Ishikawa (cell line): ENCODE data around the gene FBXL5.

Experiments used
- CEBPB ChIP-seq: IDR thresholded peaks from 2 replicates; pipeline ENCODE4 v1.6.1; 2012
- CREB1 ChIP-seq: IDR thresholded peaks from 2 replicates; pipeline ENCODE4 v1.6.1; 2012; ENCODE audit warnings: low read depth
- EGR1 ChIP-seq: IDR thresholded peaks from 2 replicates; pipeline ENCODE4 v1.6.1; 2012
- EP300 ChIP-seq: IDR thresholded peaks from 2 replicates; pipeline ENCODE4 v1.6.1; 2012; ENCODE audit warnings: borderline replicate concordance
- FOXM1 ChIP-seq: IDR thresholded peaks from 2 replicates; pipeline ENCODE4 v1.6.1; 2012; ENCODE audit warnings: low read depth, borderline replicate concordance
- NFIC ChIP-seq: IDR thresholded peaks from 2 replicates; pipeline ENCODE4 v1.6.1; 2012
- RAD21 ChIP-seq: IDR thresholded peaks from 2 replicates; pipeline ENCODE4 v1.6.1; 2012; ENCODE audit warnings: low read depth
- TAF1 ChIP-seq: IDR thresholded peaks from 2 replicates; pipeline ENCODE4 v1.6.1; 2012; ENCODE audit warnings: low read depth, mild to moderate bottlenecking
- TCF12 ChIP-seq: IDR thresholded peaks from 2 replicates; pipeline ENCODE4 v1.6.1; 2012; ENCODE audit warnings: low read depth
- TEAD4 ChIP-seq: IDR thresholded peaks from 2 replicates; pipeline ENCODE4 v1.6.1; 2012
- YY1 ChIP-seq: IDR thresholded peaks from 2 replicates; pipeline ENCODE4 v1.6.1; 2012; ENCODE audit warnings: low read depth
- ZBTB7A ChIP-seq: IDR thresholded peaks from 2 replicates; pipeline ENCODE4 v1.6.1; 2012; ENCODE audit warnings: low read depth
- TF ChIP-seq, protein P1 (sequence below): IDR thresholded peaks from 2 replicates; pipeline ENCODE4 v1.6.1; 2012; ENCODE audit warnings: low read depth, mild to moderate bottlenecking
- TF ChIP-seq, protein P2 (sequence below): IDR thresholded peaks from 2 replicates; pipeline ENCODE4 v1.6.1; 2012
- TF ChIP-seq, protein P3 (sequence below): IDR thresholded peaks from 2 replicates; pipeline ENCODE4 v1.6.1; 2012

FBXL5 gene

DNA sequence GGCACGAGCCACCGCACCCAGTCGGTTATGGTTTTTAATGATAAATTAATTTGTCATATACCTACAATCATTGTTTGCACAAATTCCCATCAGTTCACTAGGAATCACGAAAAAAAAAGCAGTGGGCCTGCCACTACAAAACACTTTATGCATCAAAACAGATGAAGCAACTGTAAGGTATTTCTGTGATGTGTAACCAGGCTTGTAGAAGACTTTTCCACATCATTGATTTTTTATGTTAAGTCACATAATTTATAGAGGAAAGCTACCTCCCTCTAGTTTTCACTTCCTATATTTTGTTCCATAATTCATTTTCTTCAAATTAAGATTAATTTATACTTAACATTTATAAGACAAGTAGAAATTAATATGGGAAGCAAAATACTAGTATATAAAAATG is 19.8 kb upstream of the FBXL5 start:
- TF ChIP-seq ZBTB7A (no peak), EP300 (no peak), FOXM1 (no peak), RAD21 (no peak), YY1 (no peak), EGR1 (no peak), CREB1 (no peak), TCF12 (no peak), CEBPB (no peak), TAF1 (no peak), TEAD4 (no peak), NFIC (no peak)
- TF ChIP-seq, protein P1, sequence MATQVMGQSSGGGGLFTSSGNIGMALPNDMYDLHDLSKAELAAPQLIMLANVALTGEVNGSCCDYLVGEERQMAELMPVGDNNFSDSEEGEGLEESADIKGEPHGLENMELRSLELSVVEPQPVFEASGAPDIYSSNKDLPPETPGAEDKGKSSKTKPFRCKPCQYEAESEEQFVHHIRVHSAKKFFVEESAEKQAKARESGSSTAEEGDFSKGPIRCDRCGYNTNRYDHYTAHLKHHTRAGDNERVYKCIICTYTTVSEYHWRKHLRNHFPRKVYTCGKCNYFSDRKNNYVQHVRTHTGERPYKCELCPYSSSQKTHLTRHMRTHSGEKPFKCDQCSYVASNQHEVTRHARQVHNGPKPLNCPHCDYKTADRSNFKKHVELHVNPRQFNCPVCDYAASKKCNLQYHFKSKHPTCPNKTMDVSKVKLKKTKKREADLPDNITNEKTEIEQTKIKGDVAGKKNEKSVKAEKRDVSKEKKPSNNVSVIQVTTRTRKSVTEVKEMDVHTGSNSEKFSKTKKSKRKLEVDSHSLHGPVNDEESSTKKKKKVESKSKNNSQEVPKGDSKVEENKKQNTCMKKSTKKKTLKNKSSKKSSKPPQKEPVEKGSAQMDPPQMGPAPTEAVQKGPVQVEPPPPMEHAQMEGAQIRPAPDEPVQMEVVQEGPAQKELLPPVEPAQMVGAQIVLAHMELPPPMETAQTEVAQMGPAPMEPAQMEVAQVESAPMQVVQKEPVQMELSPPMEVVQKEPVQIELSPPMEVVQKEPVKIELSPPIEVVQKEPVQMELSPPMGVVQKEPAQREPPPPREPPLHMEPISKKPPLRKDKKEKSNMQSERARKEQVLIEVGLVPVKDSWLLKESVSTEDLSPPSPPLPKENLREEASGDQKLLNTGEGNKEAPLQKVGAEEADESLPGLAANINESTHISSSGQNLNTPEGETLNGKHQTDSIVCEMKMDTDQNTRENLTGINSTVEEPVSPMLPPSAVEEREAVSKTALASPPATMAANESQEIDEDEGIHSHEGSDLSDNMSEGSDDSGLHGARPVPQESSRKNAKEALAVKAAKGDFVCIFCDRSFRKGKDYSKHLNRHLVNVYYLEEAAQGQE: no peak
- TF ChIP-seq, protein P2, sequence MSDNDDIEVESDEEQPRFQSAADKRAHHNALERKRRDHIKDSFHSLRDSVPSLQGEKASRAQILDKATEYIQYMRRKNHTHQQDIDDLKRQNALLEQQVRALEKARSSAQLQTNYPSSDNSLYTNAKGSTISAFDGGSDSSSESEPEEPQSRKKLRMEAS: no peak
- TF ChIP-seq, protein P3, sequence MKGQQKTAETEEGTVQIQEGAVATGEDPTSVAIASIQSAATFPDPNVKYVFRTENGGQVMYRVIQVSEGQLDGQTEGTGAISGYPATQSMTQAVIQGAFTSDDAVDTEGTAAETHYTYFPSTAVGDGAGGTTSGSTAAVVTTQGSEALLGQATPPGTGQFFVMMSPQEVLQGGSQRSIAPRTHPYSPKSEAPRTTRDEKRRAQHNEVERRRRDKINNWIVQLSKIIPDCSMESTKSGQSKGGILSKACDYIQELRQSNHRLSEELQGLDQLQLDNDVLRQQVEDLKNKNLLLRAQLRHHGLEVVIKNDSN: no peak

DNA sequence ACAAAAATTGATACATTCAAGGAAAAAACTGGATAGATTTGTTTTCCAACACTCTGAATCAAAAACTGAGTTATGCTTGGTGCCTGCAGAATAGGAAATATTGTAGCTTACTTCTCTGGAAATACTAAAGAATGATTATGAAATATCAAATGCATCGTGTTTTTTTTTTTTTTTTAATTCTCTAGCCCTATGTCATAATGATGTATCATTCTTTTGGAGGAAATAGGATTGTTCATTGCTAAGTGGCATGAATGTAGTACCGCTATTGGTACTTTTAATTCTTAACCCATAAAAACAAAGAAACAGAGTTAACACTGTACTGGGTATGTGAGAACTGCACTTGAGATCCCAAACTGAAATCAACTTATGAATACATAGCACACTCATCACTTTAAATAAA is 18.9 kb upstream of the FBXL5 start:
- no peak for TF ChIP-seq RAD21
- no peak for TF ChIP-seq ZBTB7A
- TF ChIP-seq, protein P2: no peak
- no peak for TF ChIP-seq TAF1
- TF ChIP-seq EP300: no peak
- TF ChIP-seq CEBPB: no peak
- TF ChIP-seq, protein P1: no peak
- TF ChIP-seq FOXM1: no peak
- no peak for TF ChIP-seq TEAD4
- no peak for TF ChIP-seq EGR1
- no peak for TF ChIP-seq NFIC

DNA sequence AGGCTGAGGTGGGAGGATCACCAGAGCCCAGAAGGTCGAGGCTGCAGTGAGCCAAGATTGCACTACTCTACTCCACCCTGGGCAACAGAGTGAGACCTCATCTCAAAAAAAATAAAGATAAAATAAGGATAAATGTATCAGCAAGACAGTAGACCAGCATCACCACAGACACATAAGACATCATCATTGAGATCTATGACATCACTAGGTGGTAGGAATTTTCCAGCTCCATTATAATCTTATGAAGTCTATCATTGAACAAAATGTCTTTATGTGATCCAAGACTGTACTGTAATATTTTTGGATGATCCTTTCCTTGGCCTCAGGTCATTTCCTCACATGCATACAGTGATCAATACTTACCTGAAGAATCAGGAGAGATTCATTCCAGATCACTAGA is 18.2 kb upstream of the FBXL5 start:
- TF ChIP-seq, protein P3: no peak
- TF ChIP-seq EGR1 (no peak), TEAD4 (no peak)
- TF ChIP-seq, protein P1: no peak

DNA sequence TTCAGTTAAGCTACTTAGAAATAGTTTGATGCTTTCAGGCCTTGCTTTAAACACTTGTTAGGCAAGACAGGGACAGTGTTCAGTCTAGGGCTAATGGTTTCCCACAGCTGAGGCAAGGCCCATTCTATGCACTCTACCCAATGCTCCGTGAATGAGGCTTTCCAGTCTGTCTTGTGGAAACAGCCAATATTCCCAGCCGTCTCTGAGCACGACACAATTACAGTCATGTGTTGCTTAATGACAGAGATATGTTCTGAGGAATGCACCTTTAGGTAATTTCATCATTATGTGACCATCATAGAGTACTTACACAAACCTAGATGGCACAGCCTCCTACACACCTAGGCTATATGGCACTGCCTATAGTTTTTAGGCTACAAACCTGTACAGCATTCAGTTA is 16.9 kb upstream of the FBXL5 start:
- no peak for TF ChIP-seq NFIC
- no peak for TF ChIP-seq TEAD4

DNA sequence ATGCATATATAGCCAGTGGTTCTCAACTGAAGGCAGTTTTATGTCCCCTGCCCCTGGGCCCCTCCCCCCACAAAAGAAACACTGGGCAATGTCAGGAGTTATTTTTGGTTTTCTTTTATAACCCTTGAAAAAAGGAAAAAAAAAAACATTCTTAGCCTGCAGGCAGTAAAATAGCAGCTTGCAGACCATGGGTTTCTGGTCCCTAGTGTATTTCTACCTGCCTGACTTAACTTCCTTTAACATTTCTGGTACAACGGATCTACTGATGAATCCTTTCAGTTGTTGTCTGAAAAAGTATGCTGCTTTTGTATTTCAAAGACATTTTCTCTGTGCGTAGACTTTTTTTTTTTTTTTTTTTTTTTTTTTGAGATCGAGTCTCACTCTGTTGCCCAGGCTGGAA is 15.4 kb upstream of the FBXL5 start:
- TF ChIP-seq TEAD4 (no peak), EP300 (no peak), NFIC (no peak), ZBTB7A (no peak), TAF1 (no peak), CEBPB (no peak), YY1 (no peak), TCF12 (no peak), RAD21 (no peak), CREB1 (no peak), EGR1 (no peak), FOXM1 (no peak)
- TF ChIP-seq, protein P3: no peak
- TF ChIP-seq, protein P1: no peak
- TF ChIP-seq, protein P2: no peak
